K562 (cell line): ENCODE measurements around the gene STK11. TPM values are rescaled to one million over a fixed set of nuclear protein-coding genes. Genes with fewer than 3 reads are reported as not detected.

Experiments used
- FIP1L1 ChIP-seq: fragments of 200-400 bp; formaldehyde crosslinking; IDR thresholded peaks from 2 replicates; pipeline ENCODE4 v1.6.1; 2018; ENCODE audit warnings: mild to moderate bottlenecking, low read depth, low read length; ENCODE audit not compliant: poor library complexity, severe bottlenecking
- POLR2B ChIP-seq: fragments of 450-650 bp; IDR thresholded peaks from 2 replicates; pipeline ENCODE4 v1.6.1; 2018; ENCODE audit warnings: low read depth; ENCODE audit not compliant: partially characterized antibody
- polyA plus RNA-seq, 8 experiments: library from polyadenylated mRNA; depleted of rRNA in 4 of 8; stranded (reverse) in 5 of 8; unstranded in 3 of 8; fragments of >200 nt; fragmentation: Nextera tagmentation in 2 of 8; fragmentation: Illumina TruSeq in 1 of 8; extraction: Ambion mirVana in 2 of 8; extraction: Trizol in 1 of 8; gene quantifications; 2 replicates each; pipeline versions ENCODE4 v1.2.1 to v1.2.3, GENCODE V29; 2011 to 2014; ENCODE audit warnings: inconsistent platforms in 1 of 8, missing spikeins in 1 of 8
- total RNA-seq, 7 experiments: library from RNA; depleted of rRNA in 6 of 7; stranded (reverse); fragments of >200 nt in 6 of 7; fragmentation: Illumina TruSeq in 2 of 7; extraction: Trizol in 2 of 7; gene quantifications; 2 replicates each; pipeline versions ENCODE4 v1.2.1 to v1.2.3, GENCODE V29; 2011 to 2021; ENCODE audit warnings: low replicate concordance in 1 of 7
- TF ChIP-seq, protein P1 (sequence below), 2 experiments: fragments of 450-650 bp; formaldehyde crosslinking in 1 of 2; IDR thresholded peaks; 2 replicates each; pipeline versions ENCODE4 v1.4.0 to v1.6.1; 2014 to 2020; ENCODE audit warnings: mild to moderate bottlenecking in 2 of 2, borderline replicate concordance in 1 of 2, low read depth in 1 of 2
- TF ChIP-seq, protein P2 (sequence below): fragments of 450-650 bp; IDR thresholded peaks from 2 replicates; pipeline ENCODE4 v1.6.1; 2018; ENCODE audit not compliant: partially characterized antibody
- TF ChIP-seq, protein P3 (sequence below): sonication (generic); formaldehyde crosslinking; IDR thresholded peaks from 2 replicates; pipeline ENCODE4 v1.8.0; 2022; ENCODE audit warnings: mild to moderate bottlenecking, missing genetic modification reagents
- TF ChIP-seq, protein P4 (sequence below): sonication (generic); formaldehyde crosslinking; IDR thresholded peaks from 2 replicates; pipeline ENCODE4 v1.8.1; 2022; ENCODE audit warnings: missing genetic modification reagents
- TF ChIP-seq, protein P5 (sequence below), 3 experiments: fragments of 200-800 bp in 1 of 3; sonication (Bioruptor generic) in 1 of 3; sonication (generic) in 1 of 3; formaldehyde crosslinking in 1 of 3; IDR thresholded peaks; 2 replicates each; pipeline versions ENCODE4 v1.6.1 to v1.8.0; 2016 to 2022; ENCODE audit warnings: mild to moderate bottlenecking in 2 of 3, missing compliant biosample characterization in 2 of 3, missing genetic modification characterization in 2 of 3, missing genetic modification reagents in 1 of 3
- TF ChIP-seq, protein P6 (sequence below): fragments of 200-800 bp; sonication (Bioruptor generic); IDR thresholded peaks from 2 replicates; pipeline ENCODE4 v1.6.1; 2017; ENCODE audit warnings: missing genetic modification characterization, missing compliant biosample characterization

STK11 gene
- total and polyA plus RNA-seq, 9 of the 15 experiments (the other 6 are each of a cell fraction or from before 2014, with no cell fraction given), result 0.15 to 96.5 (median 31.7) TPM

DNA sequence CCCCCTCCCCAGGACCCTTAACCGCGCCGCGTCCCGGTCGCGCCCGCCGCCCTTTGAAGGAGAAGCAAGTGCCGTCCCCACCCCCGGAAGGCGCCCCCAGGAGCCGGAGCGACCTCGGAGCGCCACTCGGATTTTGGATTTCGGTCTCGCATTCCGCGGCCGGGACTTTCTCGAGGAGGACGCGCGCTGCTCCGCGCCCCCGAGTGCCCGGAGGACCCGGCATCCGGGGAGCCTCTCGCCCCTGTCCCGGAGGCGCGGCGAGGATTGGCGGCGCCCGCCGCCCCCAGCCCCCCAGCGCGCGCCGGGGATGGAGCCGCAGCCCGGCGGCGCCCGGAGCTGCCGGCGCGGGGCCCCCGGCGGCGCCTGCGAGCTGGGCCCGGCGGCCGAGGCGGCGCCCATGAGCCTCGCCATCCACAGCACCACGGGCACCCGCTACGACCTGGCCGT, 44.4 kb downstream of the STK11 start (continued):
- TF ChIP-seq, protein P1, sequence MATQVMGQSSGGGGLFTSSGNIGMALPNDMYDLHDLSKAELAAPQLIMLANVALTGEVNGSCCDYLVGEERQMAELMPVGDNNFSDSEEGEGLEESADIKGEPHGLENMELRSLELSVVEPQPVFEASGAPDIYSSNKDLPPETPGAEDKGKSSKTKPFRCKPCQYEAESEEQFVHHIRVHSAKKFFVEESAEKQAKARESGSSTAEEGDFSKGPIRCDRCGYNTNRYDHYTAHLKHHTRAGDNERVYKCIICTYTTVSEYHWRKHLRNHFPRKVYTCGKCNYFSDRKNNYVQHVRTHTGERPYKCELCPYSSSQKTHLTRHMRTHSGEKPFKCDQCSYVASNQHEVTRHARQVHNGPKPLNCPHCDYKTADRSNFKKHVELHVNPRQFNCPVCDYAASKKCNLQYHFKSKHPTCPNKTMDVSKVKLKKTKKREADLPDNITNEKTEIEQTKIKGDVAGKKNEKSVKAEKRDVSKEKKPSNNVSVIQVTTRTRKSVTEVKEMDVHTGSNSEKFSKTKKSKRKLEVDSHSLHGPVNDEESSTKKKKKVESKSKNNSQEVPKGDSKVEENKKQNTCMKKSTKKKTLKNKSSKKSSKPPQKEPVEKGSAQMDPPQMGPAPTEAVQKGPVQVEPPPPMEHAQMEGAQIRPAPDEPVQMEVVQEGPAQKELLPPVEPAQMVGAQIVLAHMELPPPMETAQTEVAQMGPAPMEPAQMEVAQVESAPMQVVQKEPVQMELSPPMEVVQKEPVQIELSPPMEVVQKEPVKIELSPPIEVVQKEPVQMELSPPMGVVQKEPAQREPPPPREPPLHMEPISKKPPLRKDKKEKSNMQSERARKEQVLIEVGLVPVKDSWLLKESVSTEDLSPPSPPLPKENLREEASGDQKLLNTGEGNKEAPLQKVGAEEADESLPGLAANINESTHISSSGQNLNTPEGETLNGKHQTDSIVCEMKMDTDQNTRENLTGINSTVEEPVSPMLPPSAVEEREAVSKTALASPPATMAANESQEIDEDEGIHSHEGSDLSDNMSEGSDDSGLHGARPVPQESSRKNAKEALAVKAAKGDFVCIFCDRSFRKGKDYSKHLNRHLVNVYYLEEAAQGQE (IDR thresholded peaks at IDR 0.05; ENCODE audit: borderline replicate concordance), result no peak
- TF ChIP-seq, protein P1 (CRISPR knock-in tag; IDR thresholded peaks at IDR 0.05; ENCODE audit: low read depth), result 0 out of 2 replicates have a peak, but pooled peaks have one; percentile 20
- TF ChIP-seq, protein P2, sequence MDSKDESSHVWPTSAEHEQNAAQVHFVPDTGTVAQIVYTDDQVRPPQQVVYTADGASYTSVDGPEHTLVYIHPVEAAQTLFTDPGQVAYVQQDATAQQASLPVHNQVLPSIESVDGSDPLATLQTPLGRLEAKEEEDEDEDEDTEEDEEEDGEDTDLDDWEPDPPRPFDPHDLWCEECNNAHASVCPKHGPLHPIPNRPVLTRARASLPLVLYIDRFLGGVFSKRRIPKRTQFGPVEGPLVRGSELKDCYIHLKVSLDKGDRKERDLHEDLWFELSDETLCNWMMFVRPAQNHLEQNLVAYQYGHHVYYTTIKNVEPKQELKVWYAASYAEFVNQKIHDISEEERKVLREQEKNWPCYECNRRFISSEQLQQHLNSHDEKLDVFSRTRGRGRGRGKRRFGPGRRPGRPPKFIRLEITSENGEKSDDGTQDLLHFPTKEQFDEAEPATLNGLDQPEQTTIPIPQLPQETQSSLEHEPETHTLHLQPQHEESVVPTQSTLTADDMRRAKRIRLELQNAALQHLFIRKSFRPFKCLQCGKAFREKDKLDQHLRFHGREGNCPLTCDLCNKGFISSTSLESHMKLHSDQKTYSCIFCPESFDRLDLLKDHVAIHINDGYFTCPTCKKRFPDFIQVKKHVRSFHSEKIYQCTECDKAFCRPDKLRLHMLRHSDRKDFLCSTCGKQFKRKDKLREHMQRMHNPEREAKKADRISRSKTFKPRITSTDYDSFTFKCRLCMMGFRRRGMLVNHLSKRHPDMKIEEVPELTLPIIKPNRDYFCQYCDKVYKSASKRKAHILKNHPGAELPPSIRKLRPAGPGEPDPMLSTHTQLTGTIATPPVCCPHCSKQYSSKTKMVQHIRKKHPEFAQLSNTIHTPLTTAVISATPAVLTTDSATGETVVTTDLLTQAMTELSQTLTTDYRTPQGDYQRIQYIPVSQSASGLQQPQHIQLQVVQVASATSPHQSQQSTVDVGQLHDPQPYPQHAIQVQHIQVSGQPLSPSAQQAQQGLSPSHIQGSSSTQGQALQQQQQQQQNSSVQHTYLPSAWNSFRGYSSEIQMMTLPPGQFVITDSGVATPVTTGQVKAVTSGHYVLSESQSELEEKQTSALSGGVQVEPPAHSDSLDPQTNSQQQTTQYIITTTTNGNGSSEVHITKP, result peak; percentile 8
- TF ChIP-seq POLR2B (peak; percentile 14), FIP1L1 (peak; percentile 0)
- TF ChIP-seq, protein P3, sequence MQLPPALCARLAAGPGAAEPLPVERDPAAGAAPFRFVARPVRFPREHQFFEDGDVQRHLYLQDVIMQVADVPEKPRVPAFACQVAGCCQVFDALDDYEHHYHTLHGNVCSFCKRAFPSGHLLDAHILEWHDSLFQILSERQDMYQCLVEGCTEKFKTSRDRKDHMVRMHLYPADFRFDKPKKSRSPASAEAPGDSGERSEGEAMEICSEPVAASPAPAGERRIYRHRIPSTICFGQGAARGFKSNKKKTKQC (CRISPR knock-in tag), result 0 out of 2 replicates have a peak, but pooled peaks have one; percentile 9
- TF ChIP-seq, protein P4, sequence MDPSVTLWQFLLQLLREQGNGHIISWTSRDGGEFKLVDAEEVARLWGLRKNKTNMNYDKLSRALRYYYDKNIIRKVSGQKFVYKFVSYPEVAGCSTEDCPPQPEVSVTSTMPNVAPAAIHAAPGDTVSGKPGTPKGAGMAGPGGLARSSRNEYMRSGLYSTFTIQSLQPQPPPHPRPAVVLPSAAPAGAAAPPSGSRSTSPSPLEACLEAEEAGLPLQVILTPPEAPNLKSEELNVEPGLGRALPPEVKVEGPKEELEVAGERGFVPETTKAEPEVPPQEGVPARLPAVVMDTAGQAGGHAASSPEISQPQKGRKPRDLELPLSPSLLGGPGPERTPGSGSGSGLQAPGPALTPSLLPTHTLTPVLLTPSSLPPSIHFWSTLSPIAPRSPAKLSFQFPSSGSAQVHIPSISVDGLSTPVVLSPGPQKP (CRISPR knock-in tag), result no peak
- TF ChIP-seq, protein P5, sequence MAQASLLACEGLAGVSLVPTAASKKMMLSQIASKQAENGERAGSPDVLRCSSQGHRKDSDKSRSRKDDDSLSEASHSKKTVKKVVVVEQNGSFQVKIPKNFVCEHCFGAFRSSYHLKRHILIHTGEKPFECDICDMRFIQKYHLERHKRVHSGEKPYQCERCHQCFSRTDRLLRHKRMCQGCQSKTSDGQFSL (CRISPR knock-in tag; IDR thresholded peaks at IDR 0.05), result no peak
- TF ChIP-seq, protein P5 (tag; IDR thresholded peaks at IDR 0.05), result 0 out of 4 replicates have a peak, but pooled peaks of 1 of the 2 experiments have one; percentile 57
- TF ChIP-seq, protein P6, sequence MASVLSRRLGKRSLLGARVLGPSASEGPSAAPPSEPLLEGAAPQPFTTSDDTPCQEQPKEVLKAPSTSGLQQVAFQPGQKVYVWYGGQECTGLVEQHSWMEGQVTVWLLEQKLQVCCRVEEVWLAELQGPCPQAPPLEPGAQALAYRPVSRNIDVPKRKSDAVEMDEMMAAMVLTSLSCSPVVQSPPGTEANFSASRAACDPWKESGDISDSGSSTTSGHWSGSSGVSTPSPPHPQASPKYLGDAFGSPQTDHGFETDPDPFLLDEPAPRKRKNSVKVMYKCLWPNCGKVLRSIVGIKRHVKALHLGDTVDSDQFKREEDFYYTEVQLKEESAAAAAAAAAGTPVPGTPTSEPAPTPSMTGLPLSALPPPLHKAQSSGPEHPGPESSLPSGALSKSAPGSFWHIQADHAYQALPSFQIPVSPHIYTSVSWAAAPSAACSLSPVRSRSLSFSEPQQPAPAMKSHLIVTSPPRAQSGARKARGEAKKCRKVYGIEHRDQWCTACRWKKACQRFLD (CRISPR knock-in tag), result 0 out of 2 replicates have a peak, but pooled peaks have one; percentile 10
